GM18858 (cell line): ENCODE data around the gene BHLHE41.

Experiments
- ATAC-seq: cut with Tn5 transposase; IDR thresholded peaks from one replicate; pipeline ENCODE4 v1.9.1; 2021; ENCODE audit not compliant: unreplicated experiment

The BHLHE41 gene

GRCh38 chr12:26124446-26125399 is at the start of gene BHLHE41:
Gene BHLHE41, minus strand, starts transcription at chr12:26125037. Its CDS starts 258 bp downstream, at chr12:26124779.
- no peak for ATAC-seq

- ATAC-seq = no peak
These were observed 48.2 kb upstream of the BHLHE41 start for GRCh38 chr12:26172946-26173552.

GRCh38 chr12:26172539-26172938 is 47.7 kb upstream of the BHLHE41 start:
- no peak for ATAC-seq

GRCh38 chr12:26172013-26172412 is 47.2 kb upstream of the BHLHE41 start:
- ATAC-seq = no peak

GRCh38 chr12:26164118-26164517 is 39.3 kb upstream of the BHLHE41 start:
- no peak for ATAC-seq

GRCh38 chr12:26162905-26163304 is 38.1 kb upstream of the BHLHE41 start:
- peak; percentile 78 for ATAC-seq

- ATAC-seq = no peak
These were observed 37.3 kb upstream of the BHLHE41 start for GRCh38 chr12:26162174-26162573.

- ATAC-seq = no peak
These were observed 33.4 kb upstream of the BHLHE41 start for GRCh38 chr12:26158078-26158764.

- peak; percentile 6 for ATAC-seq
These were observed 32.2 kb upstream of the BHLHE41 start for GRCh38 chr12:26157001-26157400.

GRCh38 chr12:26156201-26156871 is 31.5 kb upstream of the BHLHE41 start:
- peak; percentile 87 for ATAC-seq

- no peak for ATAC-seq
These were observed 28.8 kb upstream of the BHLHE41 start for GRCh38 chr12:26153421-26154154.

GRCh38 chr12:26152507-26153102 is 27.8 kb upstream of the BHLHE41 start:
- no peak for ATAC-seq

- ATAC-seq = no peak
These were observed 26.1 kb upstream of the BHLHE41 start for GRCh38 chr12:26150736-26151450.

GRCh38 chr12:26149968-26150500 is 25.2 kb upstream of the BHLHE41 start:
- no peak for ATAC-seq

GRCh38 chr12:26148291-26148690 is 23.5 kb upstream of the BHLHE41 start:
- ATAC-seq = no peak

- ATAC-seq = no peak
These were observed 18.5 kb upstream of the BHLHE41 start for GRCh38 chr12:26143291-26143690.

- ATAC-seq = no peak
These were observed 14.0 kb upstream of the BHLHE41 start for GRCh38 chr12:26138860-26139259.

GRCh38 chr12:26136688-26137087 is 11.9 kb upstream of the BHLHE41 start:
- no peak for ATAC-seq

GRCh38 chr12:26135571-26135970 is 10.7 kb upstream of the BHLHE41 start:
- ATAC-seq = no peak
